Activated T-helper 1 cell treated with Interleukin-2 at 50 U/mL for 16 hours (primary cell): ENCODE data around the gene UMPS.

Experiments used
- DNase-seq: peaks from one replicate; pipeline ENCODE4 v3.0.0-alpha.2; 2020; ENCODE audit warnings: low read depth

Gene UMPS

GRCh38 chr3:124763644-124764358, 33.5 kb downstream of the UMPS start:
- DNase-seq, result no peak

GRCh38 chr3:124764746-124765145, 34.5 kb downstream of the UMPS start:
- no peak for DNase-seq

GRCh38 chr3:124765197-124765840, 35.1 kb downstream of the UMPS start:
- no peak for DNase-seq

- DNase-seq, result no peak
These were observed 36.2 kb downstream of the UMPS start for GRCh38 chr3:124766113-124767095.

- DNase-seq, result no peak
These were observed 37.0 kb downstream of the UMPS start for GRCh38 chr3:124767264-124767663.

- DNase-seq, result no peak
These were observed 37.4 kb downstream of the UMPS start for GRCh38 chr3:124767691-124768090.

- no peak for DNase-seq
These were observed 38.6 kb downstream of the UMPS start for GRCh38 chr3:124768812-124769211.

- DNase-seq, result no peak
These were observed 39.2 kb downstream of the UMPS start for GRCh38 chr3:124769462-124769861.

- no peak for DNase-seq
These were observed 40.3 kb downstream of the UMPS start for GRCh38 chr3:124770336-124771082.

GRCh38 chr3:124771083-124771445, 40.8 kb downstream of the UMPS start:
- DNase-seq, result no peak

- DNase-seq, result no peak
These were observed 42.0 kb downstream of the UMPS start for GRCh38 chr3:124772081-124772831.

- no peak for DNase-seq
These were observed 43.4 kb downstream of the UMPS start for GRCh38 chr3:124773351-124774326.

- DNase-seq, result no peak
These were observed 44.1 kb downstream of the UMPS start for GRCh38 chr3:124774327-124774718.

GRCh38 chr3:124774841-124775402, 44.7 kb downstream of the UMPS start:
- DNase-seq, result no peak

- DNase-seq, result no peak
These were observed 45.6 kb downstream of the UMPS start for GRCh38 chr3:124775877-124776276.

- no peak for DNase-seq
These were observed 46.6 kb downstream of the UMPS start for GRCh38 chr3:124776856-124777255.

GRCh38 chr3:124777762-124778470, 47.7 kb downstream of the UMPS start:
- DNase-seq, result no peak

GRCh38 chr3:124779116-124779515, 48.9 kb downstream of the UMPS start:
- DNase-seq, result no peak

GRCh38 chr3:124779751-124780191, 49.5 kb downstream of the UMPS start:
- no peak for DNase-seq
